OCI-LY7 (cell line): ENCODE data around the gene ANAPC10. TPM values are rescaled to one million over a fixed set of nuclear protein-coding genes. Genes with fewer than 3 reads are reported as not detected.

Experiments
- BruUV-seq: library from RNA; stranded (reverse); fragments of 400-500 nt; replicated peaks from 2 replicates; lab custom pipeline; 2021; lab: Mats Ljungman, UMichigan
- CTCF ChIA-PET: fragments of 300-600 bp; sonication (Branson Sonifier 250); formaldehyde crosslinking; loops from one replicate; lab custom pipeline; 2022; ENCODE audit warnings: antibody characterized with exemption; ENCODE audit not compliant: unreplicated experiment; lab: Charles Lee
- POLR2A ChIA-PET: fragments of 300-600 bp; sonication (Branson Sonifier 250); formaldehyde crosslinking; loops from one replicate; lab custom pipeline; 2022; ENCODE audit warnings: antibody characterized with exemption; lab: Charles Lee
- DNase-seq: peaks from one replicate; pipeline ENCODE4 v3.0.0-alpha.2; 2015; ENCODE audit warnings: low spot score
- H2AFZ ChIP-seq: fragments of 200-600 bp; sonication (generic), shearing (Covaris generic); 2 replicates; pipeline ENCODE4 v1.6.1; 2014; ENCODE audit warnings: mild to moderate bottlenecking, antibody characterized with exemption, low read length, moderate library complexity
- H3K27ac ChIP-seq: fragments of 200-600 bp; sonication (generic); 2 replicates; pipeline ENCODE4 v1.5.1; 2014; ENCODE audit warnings: mixed run types, low read depth, mild to moderate bottlenecking, moderate library complexity, low read length, inconsistent platforms; ENCODE audit not compliant: poor library complexity, severe bottlenecking
- H3K36me3 ChIP-seq: fragments of 200-600 bp; sonication (generic); 2 replicates; pipeline ENCODE4 v1.6.1; 2014; ENCODE audit warnings: mild to moderate bottlenecking, antibody characterized with exemption, low read length, moderate library complexity, mixed read lengths; ENCODE audit not compliant: insufficient read depth
- H3K4me1 ChIP-seq: fragments of 200-600 bp; sonication (generic); 2 replicates; pipeline ENCODE4 v1.5.1; 2014; ENCODE audit warnings: mild to moderate bottlenecking, low read length; ENCODE audit not compliant: insufficient read depth, poor library complexity, severe bottlenecking
- H3K4me2 ChIP-seq: fragments of 200-600 bp; sonication (generic); 2 replicates; pipeline ENCODE4 v1.6.1; 2014; ENCODE audit warnings: mild to moderate bottlenecking, low read length
- H3K4me3 ChIP-seq: fragments of 200-600 bp; sonication (generic); 2 replicates; pipeline ENCODE4 v1.5.1; 2014; ENCODE audit warnings: mild to moderate bottlenecking, low read depth, low read length; ENCODE audit not compliant: poor library complexity, severe bottlenecking
- H3K79me2 ChIP-seq: fragments of 200-600 bp; sonication (generic); 2 replicates; pipeline ENCODE4 v1.6.1; 2016; ENCODE audit warnings: low read depth, mild to moderate bottlenecking, low read length, moderate library complexity, mixed read lengths; ENCODE audit not compliant: insufficient read depth
- H3K9me2 ChIP-seq: fragments of 200-600 bp; sonication (generic); 2 replicates; pipeline ENCODE4 v1.6.1; 2016; ENCODE audit warnings: mild to moderate bottlenecking, low read length, mixed read lengths; ENCODE audit not compliant: insufficient read depth
- H3K9me3 ChIP-seq: fragments of 200-600 bp; sonication (generic); 2 replicates; pipeline ENCODE4 v1.6.1; 2014; ENCODE audit warnings: mild to moderate bottlenecking, mixed run types, low read length, mixed read lengths
- H4K20me1 ChIP-seq: fragments of 200-600 bp; sonication (generic); 2 replicates; pipeline ENCODE4 v1.6.1; 2014; ENCODE audit warnings: mild to moderate bottlenecking, antibody characterized with exemption, low read length, moderate library complexity, mixed read lengths; ENCODE audit not compliant: insufficient read depth
- CTCF ChIP-seq: fragments of 200-600 bp; sonication (generic); conservative IDR thresholded peaks from 2 replicates; pipeline ENCODE4 v1.5.1; 2014; ENCODE audit warnings: mild to moderate bottlenecking, antibody characterized with exemption, low read length, moderate library complexity, mixed read lengths
- EZH2phosphoT487 ChIP-seq: fragments of 200-600 bp; sonication (generic); IDR thresholded peaks from 2 replicates; pipeline ENCODE4 v1.6.1; 2018; ENCODE audit warnings: low read depth, borderline replicate concordance, mild to moderate bottlenecking, mixed run types, antibody characterized with exemption, low read length, moderate library complexity, mixed read lengths
- intact Hi-C: fragments of 100-400 bp; cut with micrococcal nuclease; formaldehyde crosslinking; loops from one replicate; pipeline ENCODE4 v1.10.0; 2022; ENCODE audit not compliant: unreplicated experiment
- total RNA-seq, 2 experiments: library from RNA; depleted of rRNA in 1 of 2; stranded (reverse); fragments of >200 nt in 1 of 2; shearing (Covaris generic) in 1 of 2; gene quantifications; 2 replicates each; pipeline ENCODE4 v1.2.3, GENCODE V29; 2014 to 2022

ANAPC10 gene
- total RNA-seq, 2 experiments from 2014 or later, result 31.6 to 34.1 TPM

GRCh38 chr4:145056325-145057130 is 41.5 kb downstream of the ANAPC10 start:
- POLR2A ChIA-PET, result interaction anchor here (1.8 kb wide), 1 partner anchor 10 kb away, joined by 5 read pairs; no protein-coding TSS in a partner anchor
- H3K27ac ChIP-seq, result no peak overlapping the region
- BruUV-seq, result no TSS peak
- peaks cover 7% of the 10 kb centered on the region; the same call in 1 of the 2 replicates for H3K36me3 ChIP-seq
- intact Hi-C loops, result no loop called here
- CTCF ChIA-PET, result no interaction called here
- no peaks in the 10 kb centered on the region for H3K4me1 ChIP-seq
- H3K4me3 ChIP-seq, result no peak overlapping the region
- H3K9me2 ChIP-seq, result no peaks in the 10 kb centered on the region
- no peak for DNase-seq
- TF ChIP-seq EZH2phosphoT487 (no peak), CTCF (no peak)
- H2AFZ ChIP-seq, result no peak overlapping the region
- H3K4me2 ChIP-seq, result no peak overlapping the region
- no peaks in the 10 kb centered on the region for H4K20me1 ChIP-seq
- H3K79me2 ChIP-seq, result peaks cover 5% of the 10 kb centered on the region; the same call in 1 of the 2 replicates
- H3K9me3 ChIP-seq, result no peaks in the 10 kb centered on the region

DNA sequence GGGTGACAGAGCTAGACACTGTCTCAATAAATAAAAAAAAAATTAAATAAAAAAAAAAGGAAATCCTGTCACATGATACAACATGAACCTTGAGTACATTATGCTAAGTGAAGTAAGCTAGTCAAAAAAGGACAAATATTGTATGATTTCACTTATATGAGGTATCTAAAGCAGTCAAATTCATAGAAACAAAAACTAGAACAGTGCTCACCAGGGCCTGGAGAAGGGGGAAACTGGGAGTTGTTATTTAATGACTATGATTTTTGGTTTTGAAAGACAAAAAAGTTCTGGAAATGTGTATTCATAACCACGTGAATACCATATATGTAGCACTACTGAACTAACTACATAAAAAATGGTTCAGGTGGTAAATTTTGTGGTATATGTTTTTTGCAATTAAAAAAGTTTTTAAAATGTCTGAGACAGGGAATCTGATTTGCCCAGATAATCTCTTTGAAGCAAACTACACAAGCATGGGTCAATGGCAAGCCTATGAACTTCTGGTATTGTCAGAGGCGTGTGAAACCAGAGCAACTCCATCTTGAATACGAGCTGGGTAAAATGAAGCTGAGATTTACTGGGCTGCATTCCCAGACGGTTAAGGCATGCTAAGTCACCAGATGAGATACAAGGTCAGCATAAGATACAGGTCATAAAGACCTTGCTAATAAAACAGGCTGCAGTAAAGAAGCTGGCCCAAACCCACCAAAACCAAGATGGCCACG is 42.3 kb downstream of the ANAPC10 start:
- intact Hi-C loops, result no loop called here

More for the DNA sequence above, 42.3 kb downstream of the ANAPC10 start:
- ChIA-PET CTCF (no interaction called here), POLR2A (interaction anchor here (0.6 to 1.8 kb wide), 2 partner anchors 9 to 10 kb away, joined by 3 to 5 read pairs; no protein-coding TSS in a partner anchor)
- H2AFZ ChIP-seq, result no peak overlapping the region
- peaks cover 6% of the 10 kb centered on the region; the same call in 1 of the 2 replicates for H3K36me3 ChIP-seq
- no peaks in the 10 kb centered on the region for H4K20me1 ChIP-seq
- no peaks in the 10 kb centered on the region for H3K4me1 ChIP-seq
- H3K9me2 ChIP-seq, result no peaks in the 10 kb centered on the region
- H3K27ac ChIP-seq, result no peak overlapping the region
- H3K79me2 ChIP-seq, result no peaks in the 10 kb centered on the region
- no peak for DNase-seq
- no peaks in the 10 kb centered on the region for H3K9me3 ChIP-seq
- no peak for TF ChIP-seq EZH2phosphoT487
- TF ChIP-seq CTCF, result no peak
- H3K4me3 ChIP-seq, result no peak overlapping the region
- BruUV-seq, result no TSS peak
- no peak overlapping the region for H3K4me2 ChIP-seq
